GM13977 (cell line): ENCODE data around the gene TTC13.
A peak's percentile ranks its signal among the peaks of the same experiment; 100 is the strongest.
"Not testable (repeated sequence)": the region's sequence is repeated elsewhere in the genome, so short reads cannot be mapped to it uniquely, and the experiment has no call there.

ENCODE experiments used
- DNase-seq: peaks from one replicate; pipeline ENCODE4 v3.0.0; 2012; ENCODE audit warnings: low spot score
- CTCF ChIP-seq: IDR thresholded peaks from 2 replicates; pipeline ENCODE4 v1.5.1; 2012; ENCODE audit warnings: mild to moderate bottlenecking, control low read depth; ENCODE audit not compliant: insufficient read depth; ENCODE audit errors: extremely low read depth, missing control alignments
- in situ Hi-C: fragments of 300-500 bp; cut with MboI; formaldehyde crosslinking; loops from one replicate; pipeline ENCODE4 v1.12.0; 2022; ENCODE audit warnings: low sequenced_read_pairs, low pct_unique_long_range_greater_than_20kb, mixed read lengths, inconsistent platforms; ENCODE audit not compliant: unreplicated experiment

TTC13 gene

GRCh38 chr1:230978491-230979388 lies at the start of gene TTC13, which contains the start of gene ARV1:
TSS of gene TTC13 (minus strand) at chr1:230978861. CDS start at chr1:230978830, 31 bp downstream.
TSS of gene ARV1 (plus strand) at chr1:230979094. CDS start at chr1:230979106, 12 bp downstream.
- in situ Hi-C loops, result no loop called here
- TF ChIP-seq CTCF, result peak; percentile 48
- peak; percentile 98 for DNase-seq

- no peak for TF ChIP-seq CTCF
- in situ Hi-C loops, result no loop called here
- DNase-seq, result no peak
These were observed 49.3 kb upstream of the TTC13 start for GRCh38 chr1:231027971-231028370.

GRCh38 chr1:231027136-231027925 lies 48.7 kb upstream of the TTC13 start:
- DNase-seq, result no peak
- no peak for TF ChIP-seq CTCF
- in situ Hi-C loops, result no loop called here

GRCh38 chr1:231026576-231026975 lies 47.9 kb upstream of the TTC13 start:
- no peak for DNase-seq
- in situ Hi-C loops, result no loop called here
- no peak for TF ChIP-seq CTCF

GRCh38 chr1:231023150-231023549 lies 44.5 kb upstream of the TTC13 start:
- no peak for TF ChIP-seq CTCF
- in situ Hi-C loops, result no loop called here

GRCh38 chr1:231022543-231022942 lies 43.9 kb upstream of the TTC13 start:
- DNase-seq, in situ Hi-C loops: not testable (repeated sequence)

More at GRCh38 chr1:231023150-231023549, 44.5 kb upstream of the TTC13 start:
- DNase-seq, result no peak
